Activated T-cell treated with anti-CD3 and anti-CD28 coated beads, Interleukin-2, amount 50 U/mL, for 4 hours (primary cell): Measurements from ENCODE around the gene PIGR. TPM values are rescaled to one million over a fixed set of nuclear protein-coding genes. Genes with fewer than 3 reads are reported as not detected.

Source experiments
- ATAC-seq, 2 donors: fragments of 200-7000 bp; cut with Tn5 transposase; one replicate each; pipeline ENCODE4 v1.10.0; 2021
- DNase-seq: peaks from one replicate; pipeline ENCODE4 v3.0.0-alpha.2; 2020
- H3K27me3 Mint-ChIP-seq: one replicate; pipeline ENCODE4 v1.8.0; 2021; ENCODE audit warnings: low read depth, mixed read lengths
- H3K36me3 Mint-ChIP-seq: one replicate; pipeline ENCODE4 v1.8.0; 2022; ENCODE audit warnings: mixed read lengths; ENCODE audit not compliant: insufficient read depth
- H3K4me1 Mint-ChIP-seq: one replicate; pipeline ENCODE4 v1.8.0; 2021; ENCODE audit warnings: low read depth, mixed read lengths
- H3K4me3 Mint-ChIP-seq: one replicate; pipeline ENCODE4 v1.8.0; 2021; ENCODE audit warnings: mild to moderate bottlenecking, moderate library complexity, mixed read lengths
- H3K9me3 Mint-ChIP-seq: one replicate; pipeline ENCODE4 v1.8.0; 2021; ENCODE audit warnings: mixed read lengths
- total RNA-seq, 3 donors: library from RNA; stranded (reverse); gene quantifications; one replicate each; pipeline ENCODE4 v1.2.1, GENCODE V29; 2021

Gene PIGR
- total RNA-seq, 3 donors from 2014 or later, result 1.6 to 3.0 (median 1.8) TPM

GRCh38 chr1:206887701-206888100 is 58.6 kb downstream of the PIGR start:
- no peak for DNase-seq
- Mint-ChIP-seq H3K9me3 (no peaks in the 10 kb centered on the region), H3K4me3 (no peak overlapping the region), H3K27me3 (peaks cover 3% of the 10 kb centered on the region), H3K4me1 (peaks cover 31% of the 10 kb centered on the region), H3K36me3 (no peaks in the 10 kb centered on the region)
- ATAC-seq, result no peak

GRCh38 chr1:206886831-206887230 is 59.4 kb downstream of the PIGR start:
- ATAC-seq (no peak), DNase-seq (no peak)
- no peaks in the 10 kb centered on the region for H3K36me3 Mint-ChIP-seq
- peaks cover 3% of the 10 kb centered on the region for H3K27me3 Mint-ChIP-seq
- no peaks in the 10 kb centered on the region for H3K9me3 Mint-ChIP-seq
- peaks cover 30% of the 10 kb centered on the region for H3K4me1 Mint-ChIP-seq
- H3K4me3 Mint-ChIP-seq, result no peak overlapping the region

GRCh38 chr1:206885341-206886060 is 60.8 kb downstream of the PIGR start:
- H3K4me1 Mint-ChIP-seq, result peaks cover 17% of the 10 kb centered on the region
- H3K36me3 Mint-ChIP-seq, result no peaks in the 10 kb centered on the region
- DNase-seq, result no peak
- ATAC-seq, result no peak
- peaks cover 3% of the 10 kb centered on the region for H3K27me3 Mint-ChIP-seq
- H3K4me3 Mint-ChIP-seq, result no peak overlapping the region
- no peaks in the 10 kb centered on the region for H3K9me3 Mint-ChIP-seq

GRCh38 chr1:206883876-206884275 is 62.4 kb downstream of the PIGR start:
- Mint-ChIP-seq H3K4me3 (no peak overlapping the region), H3K36me3 (peaks cover 3% of the 10 kb centered on the region), H3K27me3 (peaks cover 3% of the 10 kb centered on the region), H3K9me3 (peaks cover 5% of the 10 kb centered on the region), H3K4me1 (peaks cover 2% of the 10 kb centered on the region)
- DNase-seq, result no peak
- no peak for ATAC-seq

GRCh38 chr1:206883160-206883559 is 63.1 kb downstream of the PIGR start:
- Mint-ChIP-seq H3K4me3 (no peak overlapping the region), H3K9me3 (peaks cover 11% of the 10 kb centered on the region), H3K36me3 (peaks cover 3% of the 10 kb centered on the region), H3K27me3 (peaks cover 3% of the 10 kb centered on the region), H3K4me1 (peaks cover under 1% of the 10 kb centered on the region)
- no peak for DNase-seq
- ATAC-seq, result no peak

GRCh38 chr1:206882555-206882954 is 63.7 kb downstream of the PIGR start:
- ATAC-seq, result no peak
- Mint-ChIP-seq H3K4me1 (no peaks in the 10 kb centered on the region), H3K27me3 (peaks cover 3% of the 10 kb centered on the region), H3K36me3 (peaks cover 3% of the 10 kb centered on the region), H3K9me3 (peaks cover 13% of the 10 kb centered on the region), H3K4me3 (no peak overlapping the region)
- DNase-seq, result no peak

GRCh38 chr1:206880314-206880713 is 66.0 kb downstream of the PIGR start:
- Mint-ChIP-seq H3K4me3 (no peak overlapping the region), H3K9me3 (peaks cover 31% of the 10 kb centered on the region), H3K27me3 (peaks cover 3% of the 10 kb centered on the region), H3K36me3 (peaks cover 7% of the 10 kb centered on the region), H3K4me1 (no peaks in the 10 kb centered on the region)
- peak; percentile 66 to 75 for ATAC-seq
- DNase-seq, result no peak

Other genes starting within 250 kb of the PIGR start
- under 1 TPM in 1 of 3 donors, not detected in 2; 0.19 TPM for gene IL19, start 175.7 kb downstream of the PIGR start, total RNA-seq
- 100 to 1,000 TPM in 1 of 3 donors, 10 to 100 TPM in 2; 38.4 to 111 (median 54.1) TPM for gene IL10, start 174.0 kb downstream of the PIGR start, total RNA-seq
- gene IL20, start 80.8 kb downstream of the PIGR start, total RNA-seq, result not detected
- 10 to 100 TPM; 11.9 to 30.7 (median 25.0) TPM for gene IL24, start 49.0 kb downstream of the PIGR start, total RNA-seq
- gene FCMR, start 24.5 kb downstream of the PIGR start, total RNA-seq, result 10 to 100 TPM; 24.7 to 41.7 (median 24.8) TPM
- gene FCAMR, start 24.0 kb upstream of the PIGR start, total RNA-seq, result not detected
- under 1 TPM; 0.03 to 0.11 (median 0.08) TPM for gene C1orf116, start 86.3 kb upstream of the PIGR start, total RNA-seq
- 10 to 100 TPM in 1 of 3 donors, 1 to 10 TPM in 2; 9.1 to 10.2 (median 9.9) TPM for gene YOD1, start 104.7 kb upstream of the PIGR start, total RNA-seq
- 1 to 10 TPM; 2.8 to 5.7 (median 4.1) TPM for gene PFKFB2, start 106.8 kb upstream of the PIGR start, total RNA-seq
- gene C4BPB, start 142.4 kb upstream of the PIGR start, total RNA-seq, result under 1 TPM; 0.27 to 0.38 (median 0.29) TPM
- under 1 TPM; 0.16 to 0.58 (median 0.41) TPM for gene C4BPA, start 157.8 kb upstream of the PIGR start, total RNA-seq